H1 (cell line): ENCODE data around the gene SUPT4H1. TPM values are rescaled to one million over a fixed set of nuclear protein-coding genes. Genes with fewer than 3 reads are reported as not detected.
A peak's percentile ranks its signal among the peaks of the same experiment; 100 is the strongest.

ENCODE experiments used
- CTCF ChIA-PET: fragments of 300-600 bp; sonication (Branson Sonifier 250); formaldehyde crosslinking; loops from one replicate; lab custom pipeline; 2021; ENCODE audit not compliant: partially characterized antibody; lab: Charles Lee
- POLR2A ChIA-PET: fragments of 300-600 bp; sonication (Branson Sonifier 250); formaldehyde crosslinking; loops from one replicate; lab custom pipeline; 2021; ENCODE audit warnings: inconsistent platforms; ENCODE audit not compliant: partially characterized antibody; lab: Charles Lee
- DNase-seq, 2 experiments: peaks; one replicate each; pipeline versions ENCODE4 v3.0.0 to v3.0.0-alpha.2; 2010 to 2022; ENCODE audit warnings: low spot score in 2 of 2, low read depth in 1 of 2, mixed read lengths in 1 of 2
- FAIRE-seq: peaks from 2 replicates; lab custom pipeline; 2011; peaks lifted over from hg19 to GRCh38; lab: Jason Lieb, UNC
- H2AFZ ChIP-seq: 2 replicates; pipeline ENCODE4 v1.8.1; 2012; ENCODE audit warnings: low read length, inconsistent platforms
- H2AK5ac ChIP-seq: 2 replicates; pipeline ENCODE4 v1.6.1; 2013; ENCODE audit warnings: low read depth, low read length
- H2BK120ac ChIP-seq: replicated peaks from 2 replicates; pipeline ENCODE3; 2013; ENCODE audit warnings: low read depth, low read length, inconsistent platforms
- H2BK12ac ChIP-seq: 2 replicates; pipeline ENCODE4 v1.6.1; 2013; ENCODE audit warnings: low read depth, low read length
- H2BK15ac ChIP-seq: 2 replicates; pipeline ENCODE4 v1.6.1; 2013; ENCODE audit warnings: low read length
- H2BK20ac ChIP-seq: 2 replicates; pipeline ENCODE4 v1.6.1; 2013; ENCODE audit warnings: low read length
- H2BK5ac ChIP-seq: 2 replicates; pipeline ENCODE4 v1.6.1; 2013; ENCODE audit warnings: low read depth, low read length
- H3K14ac ChIP-seq: 2 replicates; pipeline ENCODE4 v1.6.1; 2013; ENCODE audit warnings: inconsistent platforms; ENCODE audit not compliant: insufficient read length
- H3K18ac ChIP-seq: 2 replicates; pipeline ENCODE4 v1.6.1; 2013; ENCODE audit warnings: low read length; ENCODE audit errors: extremely low read depth
- H3K23ac ChIP-seq: 2 replicates; pipeline ENCODE4 v1.6.1; 2013; ENCODE audit warnings: inconsistent platforms; ENCODE audit not compliant: insufficient read length
- H3K23me2 ChIP-seq: 2 replicates; pipeline ENCODE4 v1.6.1; 2013; ENCODE audit warnings: low read depth, low read length
- H3K27ac ChIP-seq: 2 replicates; pipeline ENCODE4 v1.6.1; 2011; ENCODE audit warnings: low read depth, low read length, inconsistent platforms
- H3K27me3 ChIP-seq, 4 experiments: replicated peaks in 1 of 4; 1 replicate in 1 of 4; 2 replicates in 3 of 4; pipeline versions ENCODE4 v1.6.1 to v1.8.1; 2011 to 2013; ENCODE audit warnings: low read length in 3 of 4, mild to moderate bottlenecking in 3 of 4, inconsistent platforms in 2 of 4, mixed read lengths in 2 of 4, moderate library complexity in 1 of 4; ENCODE audit not compliant: control insufficient read depth in 3 of 4, insufficient read depth in 3 of 4; ENCODE audit errors: extremely low read depth in 1 of 4
- H3K36me3 ChIP-seq, 4 experiments: 2 replicates each; pipeline versions ENCODE4 v1.6.1 to v1.8.1; 2011 to 2013; ENCODE audit warnings: mild to moderate bottlenecking in 4 of 4, low read length in 3 of 4, moderate library complexity in 2 of 4, control low read depth in 1 of 4, inconsistent platforms in 1 of 4; ENCODE audit not compliant: insufficient read depth in 4 of 4, control insufficient read depth in 2 of 4
- H3K4ac ChIP-seq: replicated peaks from 2 replicates; pipeline ENCODE3; 2013; ENCODE audit warnings: low read length, low read depth, mixed read lengths, inconsistent platforms; ENCODE audit not compliant: insufficient read length
- H3K4me1 ChIP-seq, 4 experiments: replicated peaks in 1 of 4; 1 replicate in 1 of 4; 2 replicates in 3 of 4; pipeline versions ENCODE4 v1.6.1 to v1.8.1; 2011 to 2013; ENCODE audit warnings: low read length in 3 of 4, inconsistent platforms in 2 of 4, mixed read lengths in 1 of 4; ENCODE audit not compliant: insufficient read depth in 4 of 4, control insufficient read depth in 3 of 4
- H3K4me2 ChIP-seq, 2 experiments: 2 replicates each; pipeline versions ENCODE4 v1.6.1 to v1.8.1; 2011 to 2013; ENCODE audit warnings: low read depth in 2 of 2, low read length in 2 of 2, control low read depth in 1 of 2, inconsistent platforms in 1 of 2, mild to moderate bottlenecking in 1 of 2; ENCODE audit not compliant: insufficient read depth in 1 of 2
- H3K4me3 ChIP-seq, 4 experiments: fragments of 200-600, 300-600 bp in 1 of 4; sonication (generic), shearing (Covaris generic), sonication (Bioruptor Twin) in 1 of 4; 2 replicates each; pipeline versions ENCODE4 v1.5.1 to v1.8.1; 2011 to 2016; ENCODE audit warnings: low read length in 4 of 4, low read depth in 3 of 4, control low read depth in 2 of 4, inconsistent platforms in 2 of 4, mild to moderate bottlenecking in 2 of 4, mixed read lengths in 1 of 4, moderate library complexity in 1 of 4; ENCODE audit not compliant: insufficient read depth in 2 of 4; ENCODE audit errors: extremely low read depth in 1 of 4
- H3K56ac ChIP-seq: replicated peaks from 2 replicates; pipeline ENCODE3; 2013; ENCODE audit warnings: low read depth, mild to moderate bottlenecking, mixed read lengths, low read length, inconsistent platforms; ENCODE audit not compliant: insufficient read length
- H3K79me1 ChIP-seq: 2 replicates; pipeline ENCODE4 v1.6.1; 2013; ENCODE audit warnings: low read depth, low read length, control low read depth
- H3K79me2 ChIP-seq, 2 experiments: 2 replicates each; pipeline versions ENCODE4 v1.6.1 to v1.8.1; 2012 to 2013; ENCODE audit warnings: low read length in 2 of 2, mild to moderate bottlenecking in 2 of 2, inconsistent platforms in 1 of 2; ENCODE audit not compliant: insufficient read depth in 2 of 2, control insufficient read depth in 1 of 2
- H3K9ac ChIP-seq, 4 experiments: replicated peaks in 1 of 4; 1 replicate in 1 of 4; 2 replicates in 3 of 4; pipeline versions ENCODE4 v1.6.1 to v1.8.1; 2011 to 2013; ENCODE audit warnings: low read depth in 3 of 4, low read length in 3 of 4, control low read depth in 2 of 4, mild to moderate bottlenecking in 2 of 4, moderate library complexity in 2 of 4, inconsistent platforms in 1 of 4; ENCODE audit errors: extremely low read depth in 1 of 4
- H3K9me3 ChIP-seq, 2 experiments: 2 replicates each; pipeline versions ENCODE4 v1.6.1 to v1.8.1; 2012 to 2013; ENCODE audit warnings: mild to moderate bottlenecking in 2 of 2, moderate library complexity in 2 of 2, control low read depth in 1 of 2, inconsistent platforms in 1 of 2, low read depth in 1 of 2, low read length in 1 of 2, mixed read lengths in 1 of 2; ENCODE audit not compliant: insufficient read depth in 2 of 2
- H4K20me1 ChIP-seq, 2 experiments: replicated peaks in 1 of 2; 2 replicates each; pipeline versions ENCODE3 to v1.8.1; 2011 to 2013; ENCODE audit warnings: inconsistent platforms in 2 of 2, low read length in 2 of 2, mild to moderate bottlenecking in 1 of 2; ENCODE audit not compliant: insufficient read depth in 2 of 2, control insufficient read depth in 1 of 2
- H4K5ac ChIP-seq: 2 replicates; pipeline ENCODE4 v1.6.1; 2013; ENCODE audit warnings: low read length, low read depth, mixed read lengths, inconsistent platforms; ENCODE audit not compliant: insufficient read length
- H4K8ac ChIP-seq: 2 replicates; pipeline ENCODE4 v1.8.0; 2013; ENCODE audit warnings: mild to moderate bottlenecking, moderate library complexity, low read length, inconsistent platforms; ENCODE audit not compliant: insufficient read depth; ENCODE audit errors: extremely low read depth
- H4K91ac ChIP-seq: replicated peaks from 2 replicates; pipeline ENCODE3; 2013; ENCODE audit warnings: low read length, mixed read lengths, inconsistent platforms; ENCODE audit not compliant: insufficient read length
- CBX8 ChIP-seq: fragments of 300-800, 300-1000 bp; sonication (generic); IDR thresholded peaks from 2 replicates; pipeline ENCODE4 v1.7.1; 2016; ENCODE audit warnings: low read depth, low read length, borderline replicate concordance
- CEBPB ChIP-seq: IDR thresholded peaks from 2 replicates; pipeline ENCODE4 v1.6.1; 2012; ENCODE audit warnings: low read depth, low read length
- FOSL1 ChIP-seq: IDR thresholded peaks from 2 replicates; pipeline ENCODE4 v1.6.1; 2011; ENCODE audit warnings: mild to moderate bottlenecking, low read depth, low read length, moderate library complexity; ENCODE audit not compliant: insufficient read depth
- GTF2F1 ChIP-seq: IDR thresholded peaks from 2 replicates; pipeline ENCODE4 v1.6.1; 2012; ENCODE audit warnings: low read depth, low read length, improper control_type of control experiment, borderline replicate concordance
- HDAC2 ChIP-seq, 2 experiments: fragments of 300-600 bp in 1 of 2; sonication (generic) in 1 of 2; IDR thresholded peaks; 2 replicates each; pipeline ENCODE4 v1.6.1; 2011 to 2012; ENCODE audit warnings: low read depth in 2 of 2, low read length in 2 of 2, mild to moderate bottlenecking in 2 of 2, moderate library complexity in 2 of 2, borderline replicate concordance in 1 of 2, inconsistent platforms in 1 of 2
- PHF8 ChIP-seq: fragments of 200-600 bp; sonication (generic); conservative IDR thresholded peaks from 2 replicates; pipeline ENCODE4 v1.7.1; 2012; ENCODE audit warnings: low read depth, mild to moderate bottlenecking, inconsistent platforms, low read length, moderate library complexity
- POLR2A ChIP-seq, 2 experiments: IDR thresholded peaks; 1 replicate in 1 of 2; 2 replicates in 1 of 2; pipeline ENCODE4 v1.6.1; 2011; ENCODE audit warnings: low read depth in 2 of 2, low read length in 2 of 2, mild to moderate bottlenecking in 2 of 2; ENCODE audit errors: control extremely low read depth in 1 of 2
- POLR2AphosphoS5 ChIP-seq: IDR thresholded peaks from 2 replicates; pipeline ENCODE4 v1.6.1; 2011; ENCODE audit warnings: low read depth, low read length
- SUZ12 ChIP-seq: fragments of 200-600 bp; sonication (generic); IDR thresholded peaks from 2 replicates; pipeline ENCODE4 v1.6.1; 2012; ENCODE audit warnings: mild to moderate bottlenecking, inconsistent platforms, low read length, moderate library complexity, mixed read lengths
- ZNF274 ChIP-seq: IDR thresholded peaks from 2 replicates; pipeline ENCODE4 v1.7.0; 2012; ENCODE audit warnings: low read length, borderline replicate concordance; ENCODE audit errors: extremely low read depth
- WGBS, 2 experiments: shearing (Covaris generic) in 1 of 2; methylation state at CpG; one replicate each; pipeline versions ENCODE4 v1.1.6 to v1.1.7; 2013 to 2015; ENCODE audit warnings: low lambda C conversion rate in 2 of 2, mixed read lengths in 2 of 2, inconsistent platforms in 1 of 2, low coverage in 1 of 2, missing lambda C conversion rate in 1 of 2; ENCODE audit not compliant: insufficient replicate concordance in 2 of 2, insufficient coverage in 1 of 2, insufficient read length in 1 of 2; ENCODE audit errors: extremely low coverage in 1 of 2, missing lambda C conversion rate in 1 of 2; 5-methylcytosine and 5-hydroxymethylcytosine counted together
- polyA plus RNA-seq, 7 experiments: library from polyadenylated mRNA; depleted of rRNA in 3 of 7; stranded (reverse) in 5 of 7; unstranded in 2 of 7; fragments of >200 nt in 5 of 7; fragments of 200-250 nt in 2 of 7; gene quantifications; 1 replicate in 5 of 7; 2 replicates in 1 of 7; 4 replicates in 1 of 7; pipeline versions ENCODE4 v1.2.1 to v1.2.3, GENCODE V29; 2011 to 2013; ENCODE audit warnings: missing spikeins in 2 of 7, mixed read lengths in 2 of 7
- total RNA-seq: library from RNA; stranded (reverse); fragmentation: NEBNext Ultra II Directional; extraction: Animal tissue kit (Norgen Biotek cat#: 25700); gene quantifications from 2 replicates; pipeline ENCODE4 v1.2.1, GENCODE V29; 2021
- TF ChIP-seq, protein P1 (sequence below): IDR thresholded peaks from 2 replicates; pipeline ENCODE4 v1.6.1; 2012; ENCODE audit warnings: inconsistent platforms

Gene SUPT4H1
- total and polyA plus RNA-seq, 2 of the 8 experiments (the other 6 are each of a cell fraction or from before 2014, with no cell fraction given): 112 to 143 TPM

DNA sequence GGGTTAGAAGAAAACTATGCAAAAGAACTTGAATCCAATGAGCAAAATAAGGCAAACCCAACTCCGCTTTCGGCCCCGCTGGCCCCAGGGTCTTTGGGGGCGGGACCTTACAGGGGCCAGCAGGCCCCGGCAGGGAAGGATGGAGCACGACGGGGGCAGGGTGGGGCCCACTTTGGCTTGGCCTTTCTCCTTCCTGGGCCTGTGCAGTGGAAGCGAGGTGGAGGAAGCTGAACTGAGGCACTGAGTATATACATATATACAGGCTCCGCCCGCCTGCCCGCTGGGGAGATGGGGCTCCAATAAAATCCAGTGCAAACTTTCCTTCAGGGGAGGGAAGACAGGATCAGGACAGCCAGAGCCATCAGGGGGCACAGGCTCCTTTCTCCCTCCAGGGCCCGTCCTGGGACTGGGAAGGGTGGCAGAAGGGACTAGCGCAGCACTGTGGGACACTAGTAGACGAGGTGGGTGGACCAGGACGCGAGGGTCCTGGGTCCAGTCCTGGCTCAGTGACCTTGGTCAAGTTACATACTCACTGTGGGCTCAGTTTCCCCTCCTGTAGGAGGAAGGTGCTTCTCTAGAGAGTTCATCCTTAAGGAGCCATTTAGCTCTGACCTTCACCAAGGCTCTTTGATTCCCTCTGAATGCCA, 50.4 kb downstream of the SUPT4H1 start:
- DNase-seq (peak in 1 of 2 experiments; percentile 44), FAIRE-seq (no peak)
- no peak overlapping the region for H3K23ac ChIP-seq
- H3K14ac ChIP-seq: no peak overlapping the region
- H3K9me3 ChIP-seq: no peaks in the 10 kb centered on the region
- H4K5ac ChIP-seq: no peak overlapping the region
- H3K4ac ChIP-seq: no peak overlapping the region
- POLR2A ChIA-PET: interaction anchor here (1.2 to 1.6 kb wide), 4 partner anchors 12 to 51 kb away, joined by 3 to 6 read pairs (median 6); partner anchors contain the start of genes SUPT4H1 and TSPOAP1
- CTCF ChIA-PET: interaction anchor here (1.1 to 9.4 kb wide), 8 partner anchors 10 to 147 kb away, joined by 3 to 172 read pairs (median 30); partner anchors contain the start of gene MPO
- peaks cover 0 to 5% (median 4%) of the 10 kb centered on the region in 4 experiments; a peak in 5 of 7 replicates for H3K4me1 ChIP-seq
- no peak overlapping the region; the same call in 1 of the 2 replicates for H4K8ac ChIP-seq
- WGBS, 2 experiments: 86% methylated on average over 14 of the region's 16 CpGs; no CpG with 5 or more reads in 1 of the 2 experiments
- H3K23me2 ChIP-seq: no peaks in the 10 kb centered on the region
- no peak overlapping the region for H3K27ac ChIP-seq
- no peaks in the 10 kb centered on the region for H3K79me2 ChIP-seq
- H3K4me2 ChIP-seq: no peak overlapping the region
- no peak overlapping the region for H2AK5ac ChIP-seq
- H3K79me1 ChIP-seq: no peaks in the 10 kb centered on the region
- H2BK12ac ChIP-seq: no peak overlapping the region; the same call in 1 of the 2 replicates
- no peak overlapping the region for H2BK120ac ChIP-seq
- H4K91ac ChIP-seq: no peak overlapping the region
- H3K27me3 ChIP-seq: no peaks in the 10 kb centered on the region
- H3K9ac ChIP-seq: no peak overlapping the region
- H4K20me1 ChIP-seq: no peaks in the 10 kb centered on the region
- 0 out of 8 replicates have a peak, but pooled peaks cover 0 to 2% (median 0%) of the 10 kb centered on the region in 4 experiments for H3K36me3 ChIP-seq
- H2BK20ac ChIP-seq: no peak overlapping the region
- no peak overlapping the region for H3K18ac ChIP-seq
- H2BK15ac ChIP-seq: peak overlapping the region; percentile 96; the same call in 1 of the 2 replicates
- no peak overlapping the region for H2BK5ac ChIP-seq
- H2AFZ ChIP-seq: no peak overlapping the region
- no peak overlapping the region for H3K56ac ChIP-seq
- no peak overlapping the region for H3K4me3 ChIP-seq
- TF ChIP-seq FOSL1 (no peak), HDAC2 (IDR thresholded peaks at IDR 0.05; ENCODE audit: borderline replicate concordance in 1 of 2, low read depth in 2 of 2, low read length in 2 of 2) (no peak), POLR2AphosphoS5 (no peak), GTF2F1 (no peak), ZNF274 (no peak), CBX8 (no peak), CEBPB (no peak), SUZ12 (no peak), POLR2A (IDR thresholded peaks at IDR 0.05; ENCODE audit: control extremely low read depth in 1 of 2, low read depth in 2 of 2, low read length in 2 of 2) (no peak), PHF8 (no peak)
- TF ChIP-seq, protein P1, sequence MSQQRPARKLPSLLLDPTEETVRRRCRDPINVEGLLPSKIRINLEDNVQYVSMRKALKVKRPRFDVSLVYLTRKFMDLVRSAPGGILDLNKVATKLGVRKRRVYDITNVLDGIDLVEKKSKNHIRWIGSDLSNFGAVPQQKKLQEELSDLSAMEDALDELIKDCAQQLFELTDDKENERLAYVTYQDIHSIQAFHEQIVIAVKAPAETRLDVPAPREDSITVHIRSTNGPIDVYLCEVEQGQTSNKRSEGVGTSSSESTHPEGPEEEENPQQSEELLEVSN: no peak
